GM19043 (cell line): Measurements from ENCODE around the gene ARMC9.
"Not testable (repeated sequence)": the region's sequence is repeated elsewhere in the genome, so short reads cannot be mapped to it uniquely, and the experiment has no call there.

Source experiments
- ATAC-seq: cut with Tn5 transposase; IDR thresholded peaks from one replicate; pipeline ENCODE4 v1.9.1; 2021; ENCODE audit warnings: low read depth; ENCODE audit not compliant: unreplicated experiment

The ARMC9 gene

GRCh38 chr2:231238689-231239088, 40.3 kb downstream of the ARMC9 start:
- ATAC-seq, result no peak

- no peak for ATAC-seq
These were observed 41.3 kb downstream of the ARMC9 start for GRCh38 chr2:231239751-231240150.

- ATAC-seq, result no peak
These were observed 43.5 kb downstream of the ARMC9 start for GRCh38 chr2:231241755-231242507.

GRCh38 chr2:231243866-231244265, 45.4 kb downstream of the ARMC9 start:
- no peak for ATAC-seq

GRCh38 chr2:231244382-231245248, 46.2 kb downstream of the ARMC9 start:
- ATAC-seq, result no peak

- no peak for ATAC-seq
These were observed 47.0 kb downstream of the ARMC9 start for GRCh38 chr2:231245249-231246094.

GRCh38 chr2:231246171-231246842, 47.9 kb downstream of the ARMC9 start:
- ATAC-seq, result no peak

- no peak for ATAC-seq
These were observed 51.7 kb downstream of the ARMC9 start for GRCh38 chr2:231250146-231250545.

- no peak for ATAC-seq
These were observed 52.3 kb downstream of the ARMC9 start for GRCh38 chr2:231250698-231251097.

GRCh38 chr2:231253292-231253691, 54.9 kb downstream of the ARMC9 start:
- not testable (repeated sequence) for ATAC-seq

- no peak for ATAC-seq
These were observed 58.1 kb downstream of the ARMC9 start for GRCh38 chr2:231256494-231256893.

- ATAC-seq, result no peak
These were observed 59.3 kb downstream of the ARMC9 start for GRCh38 chr2:231257763-231258162.

GRCh38 chr2:231258701-231259100, 60.3 kb downstream of the ARMC9 start:
- no peak for ATAC-seq

GRCh38 chr2:231259104-231259503, 60.7 kb downstream of the ARMC9 start:
- ATAC-seq, result no peak

- ATAC-seq, result no peak
These were observed 62.2 kb downstream of the ARMC9 start for GRCh38 chr2:231260442-231261208.

- no peak for ATAC-seq
These were observed 64.8 kb downstream of the ARMC9 start for GRCh38 chr2:231263118-231263831.

GRCh38 chr2:231270221-231271114, 72.0 kb downstream of the ARMC9 start:
- ATAC-seq, result no peak

- ATAC-seq, result no peak
These were observed 74.6 kb downstream of the ARMC9 start for GRCh38 chr2:231272991-231273390.
